Right kidney (tissue), 1 donor: ENCODE measurements around the gene CCDC137.

Source experiments
- DNase-seq: peaks from one replicate; pipeline ENCODE4 v3.0.0-alpha.2; 2016

CCDC137 gene

DNA sequence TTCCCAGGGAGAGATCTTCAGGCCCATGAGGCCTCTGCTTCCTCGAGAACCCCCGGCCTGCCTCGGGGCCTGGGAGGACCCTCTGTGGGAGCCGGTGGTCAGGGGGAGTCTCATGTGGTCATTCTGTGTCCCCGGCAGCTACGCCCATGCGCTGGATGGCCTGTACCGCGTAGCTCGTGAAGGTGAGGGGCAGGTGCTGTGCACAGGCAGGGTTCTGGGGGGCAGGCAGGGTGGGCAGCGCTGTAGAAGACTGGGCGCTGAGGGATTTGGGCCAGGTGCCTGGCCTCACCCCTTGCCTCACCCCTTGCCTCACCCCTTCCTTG, 50.1 kb downstream of the CCDC137 start:
- no peak for DNase-seq

DNA sequence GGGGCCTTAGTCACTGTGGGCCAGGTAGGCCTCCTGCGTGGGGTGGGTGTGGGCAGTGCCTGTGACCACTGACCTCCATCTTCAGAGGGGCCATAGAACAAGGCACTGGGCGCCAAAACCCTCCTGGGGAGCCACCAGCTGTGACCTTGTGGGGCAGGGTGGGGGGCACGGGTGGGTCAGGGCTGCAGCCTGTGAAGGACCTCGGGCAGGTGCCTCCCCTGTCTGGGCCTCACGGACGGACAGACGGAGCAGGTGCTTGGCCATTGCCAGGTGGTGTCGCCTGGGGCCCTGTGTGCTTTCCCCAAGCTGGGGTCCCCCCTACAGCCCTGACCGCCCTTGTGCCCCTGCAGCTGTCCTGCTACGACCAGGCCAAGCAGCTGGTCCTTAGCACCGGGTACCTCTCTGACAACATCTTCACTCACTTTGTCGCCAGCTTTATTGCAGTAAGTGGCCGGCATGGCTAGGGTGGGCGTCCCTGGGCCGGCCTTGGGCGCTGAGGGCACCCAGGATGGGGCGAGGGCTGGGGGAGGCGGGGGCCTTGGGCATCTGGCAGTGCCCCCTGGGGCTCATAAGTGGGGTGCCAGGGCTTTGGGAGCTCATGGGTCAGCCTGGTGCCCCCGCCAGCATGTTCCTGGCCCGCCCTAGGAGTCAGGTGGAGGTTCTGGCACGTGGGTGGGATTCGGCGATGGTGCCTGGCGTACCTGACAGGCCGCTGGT, 50.7 kb downstream of the CCDC137 start:
- DNase-seq: no peak

DNA sequence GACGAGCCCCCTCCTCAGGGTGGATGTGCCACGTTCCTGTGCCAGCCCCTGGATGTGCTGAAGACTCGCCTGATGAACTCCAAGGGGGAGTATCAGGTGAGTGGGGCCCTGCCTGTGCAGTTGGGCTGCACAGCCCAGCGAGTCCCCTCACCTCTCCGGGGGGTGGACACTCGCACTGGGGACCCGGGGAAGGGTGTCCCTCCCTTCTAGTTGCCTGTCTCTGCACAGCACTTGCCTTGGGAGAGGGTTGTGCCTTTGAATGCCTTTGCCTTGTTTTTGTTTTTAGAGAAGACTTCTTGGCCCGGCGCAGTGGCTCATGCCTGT, 51.2 kb downstream of the CCDC137 start:
- DNase-seq: no peak

GRCh38 chr17:81719410-81720266, 53.1 kb downstream of the CCDC137 start:
- DNase-seq: no peak

- DNase-seq: no peak
These were observed 53.9 kb downstream of the CCDC137 start for GRCh38 chr17:81720267-81721071.

GRCh38 chr17:81722184-81723120, 55.9 kb downstream of the CCDC137 start:
- DNase-seq: no peak
